ENCODE data around the gene RNF181. TPM values are rescaled to one million over a fixed set of nuclear protein-coding genes. Genes with fewer than 3 reads are reported as not detected.

RNF181 gene
- total RNA-seq, 6 donors from 2014 or later: 81.7 to 164 (median 108) TPM

- ATAC-seq (ENCODE audit: low FRiP score in 2 of 2): no peak
- Histone ChIP-seq H3K4me1 (peaks cover 77 to 87% (median 85%) of the 10 kb centered on the region in 4 donors), H3K27ac (peak overlapping the region; percentile 89 to 97 (median 96))
These were observed 6.9 kb upstream of the RNF181 start for GRCh38 chr2:85588645-85589044.

GRCh38 chr2:85589181-85589580 lies 6.4 kb upstream of the RNF181 start:
- ATAC-seq (ENCODE audit: low FRiP score in 2 of 2) (no peak), DNase-seq (no peak)
- Histone ChIP-seq H3K4me3 (no peak overlapping the region), H3K27ac (peak overlapping the region; percentile 89 to 97 (median 96)), H3K4me1 (peaks cover 74 to 85% (median 84%) of the 10 kb centered on the region in 4 donors), H3K9me3 (no peaks in the 10 kb centered on the region), H3K36me3 (peaks cover 0 to 7% (median 0%) of the 10 kb centered on the region in 4 donors), H3K27me3 (no peaks in the 10 kb centered on the region)
- TF ChIP-seq EP300 (IDR thresholded peaks at IDR 0.05) (no peak), CTCF (IDR thresholded peaks at IDR 0.05) (no peak), POLR2A (IDR thresholded peaks at IDR 0.05) (no peak), POLR2AphosphoS5 (IDR thresholded peaks at IDR 0.05) (no peak)
- 77 to 78% methylated on average over 4 of the region's 4 CpGs for WGBS, 2 donors

More at GRCh38 chr2:85588645-85589044, 6.9 kb upstream of the RNF181 start:
- TF ChIP-seq POLR2A (IDR thresholded peaks at IDR 0.05): no peak
- no peak for TF ChIP-seq POLR2AphosphoS5 (IDR thresholded peaks at IDR 0.05)
- TF ChIP-seq EP300 (IDR thresholded peaks at IDR 0.05): no peak
- TF ChIP-seq CTCF (IDR thresholded peaks at IDR 0.05): no peak
- WGBS, 2 donors: 61 to 80% methylated on average over 4 of the region's 4 CpGs
- Histone ChIP-seq H3K9me3 (no peaks in the 10 kb centered on the region), H3K27me3 (no peaks in the 10 kb centered on the region), H3K36me3 (peaks cover 0 to 7% (median 0%) of the 10 kb centered on the region in 4 donors), H3K4me3 (no peak overlapping the region)
- no peak for DNase-seq

GRCh38 chr2:85589982-85590791 lies 5.4 kb upstream of the RNF181 start:
- WGBS, 2 donors: 22 to 38% methylated on average over 7 of the region's 7 CpGs
- peak; percentile 51 to 80 for ATAC-seq (ENCODE audit: low FRiP score in 2 of 2)
- Histone ChIP-seq H3K27ac (peak overlapping the region; percentile 89 to 97 (median 96)), H3K9me3 (no peaks in the 10 kb centered on the region), H3K36me3 (peaks cover 0 to 7% (median 0%) of the 10 kb centered on the region in 4 donors), H3K4me1 (peaks cover 79 to 84% (median 83%) of the 10 kb centered on the region in 4 donors), H3K4me3 (peak overlapping the region in 1 of 4 donors; percentile 11), H3K27me3 (no peaks in the 10 kb centered on the region)
- DNase-seq: peak in 1 of 2 donors; percentile 79
- TF ChIP-seq POLR2A (IDR thresholded peaks at IDR 0.05): peak in 1 of 4 donors; percentile 39
- TF ChIP-seq EP300 (IDR thresholded peaks at IDR 0.05): peak in 2 of 4 donors; percentile 51 to 55
- no peak for TF ChIP-seq CTCF (IDR thresholded peaks at IDR 0.05)
- peak; percentile 43 to 80 for TF ChIP-seq POLR2AphosphoS5 (IDR thresholded peaks at IDR 0.05)

DNA sequence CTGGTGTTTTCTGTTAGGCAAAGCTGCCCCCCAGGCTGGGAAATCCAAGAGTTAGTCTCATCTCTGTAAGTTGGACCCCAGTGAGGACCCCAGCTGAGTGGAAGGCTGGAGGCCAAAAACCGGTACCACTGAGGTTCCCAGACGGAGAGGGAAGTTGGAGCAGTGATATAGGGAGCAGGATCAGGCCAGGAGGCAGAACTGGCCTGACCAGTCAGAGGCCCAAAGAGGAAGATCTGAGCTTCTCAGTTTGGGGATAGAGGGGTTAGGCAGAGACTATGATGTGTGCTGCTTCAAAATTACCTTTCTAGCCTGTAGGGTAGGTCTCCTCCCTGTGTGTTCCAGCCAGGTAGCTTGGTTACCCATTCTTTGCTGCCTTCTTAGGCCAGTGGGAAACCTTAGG lies 4.6 kb upstream of the RNF181 start:
- Histone ChIP-seq H3K4me3 (no peak overlapping the region), H3K27me3 (no peaks in the 10 kb centered on the region), H3K9me3 (no peaks in the 10 kb centered on the region), H3K36me3 (peaks cover 0 to 7% (median 0%) of the 10 kb centered on the region in 4 donors), H3K4me1 (peaks cover 71 to 79% (median 76%) of the 10 kb centered on the region in 4 donors), H3K27ac (peak overlapping the region; percentile 89 to 97 (median 96))
- TF ChIP-seq EP300 (IDR thresholded peaks at IDR 0.05) (no peak), POLR2AphosphoS5 (IDR thresholded peaks at IDR 0.05) (no peak), POLR2A (IDR thresholded peaks at IDR 0.05) (no peak), CTCF (IDR thresholded peaks at IDR 0.05) (no peak)
- DNase-seq (no peak), ATAC-seq (ENCODE audit: low FRiP score in 2 of 2) (no peak)
- 32 to 70% methylated on average over 2 of the region's 2 CpGs for WGBS, 2 donors
